Measurements from ENCODE around the gene NOS1AP.

DNA sequence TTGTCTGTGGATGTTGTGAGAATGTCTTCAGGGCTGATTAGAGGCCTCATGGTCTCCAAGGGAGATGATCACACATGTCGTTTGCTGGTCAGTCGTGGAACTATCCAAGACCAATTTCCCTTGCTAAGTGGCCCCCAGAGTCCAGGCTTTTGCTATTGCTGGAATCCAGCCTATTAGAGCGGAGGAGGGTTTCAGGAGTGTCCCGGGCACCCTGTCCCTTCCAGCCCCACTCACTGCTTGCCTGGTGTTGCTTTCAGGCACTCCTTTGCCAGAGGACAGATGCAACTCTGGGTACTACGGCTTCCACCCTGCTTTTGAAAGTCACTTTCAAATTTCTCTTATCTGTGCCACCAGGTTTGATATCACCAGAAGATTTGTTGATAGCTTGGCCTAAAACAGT lies 149.1 kb downstream of the NOS1AP start:
- TF ChIP-seq, protein P1, sequence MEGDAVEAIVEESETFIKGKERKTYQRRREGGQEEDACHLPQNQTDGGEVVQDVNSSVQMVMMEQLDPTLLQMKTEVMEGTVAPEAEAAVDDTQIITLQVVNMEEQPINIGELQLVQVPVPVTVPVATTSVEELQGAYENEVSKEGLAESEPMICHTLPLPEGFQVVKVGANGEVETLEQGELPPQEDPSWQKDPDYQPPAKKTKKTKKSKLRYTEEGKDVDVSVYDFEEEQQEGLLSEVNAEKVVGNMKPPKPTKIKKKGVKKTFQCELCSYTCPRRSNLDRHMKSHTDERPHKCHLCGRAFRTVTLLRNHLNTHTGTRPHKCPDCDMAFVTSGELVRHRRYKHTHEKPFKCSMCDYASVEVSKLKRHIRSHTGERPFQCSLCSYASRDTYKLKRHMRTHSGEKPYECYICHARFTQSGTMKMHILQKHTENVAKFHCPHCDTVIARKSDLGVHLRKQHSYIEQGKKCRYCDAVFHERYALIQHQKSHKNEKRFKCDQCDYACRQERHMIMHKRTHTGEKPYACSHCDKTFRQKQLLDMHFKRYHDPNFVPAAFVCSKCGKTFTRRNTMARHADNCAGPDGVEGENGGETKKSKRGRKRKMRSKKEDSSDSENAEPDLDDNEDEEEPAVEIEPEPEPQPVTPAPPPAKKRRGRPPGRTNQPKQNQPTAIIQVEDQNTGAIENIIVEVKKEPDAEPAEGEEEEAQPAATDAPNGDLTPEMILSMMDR (conservative IDR thresholded peaks at IDR 0.05; ENCODE audit: low read length): no peak
- no peak for TF ChIP-seq EZH2phosphoT487 (IDR thresholded peaks at IDR 0.05; ENCODE audit: borderline replicate concordance, low read depth, low read length)

All from OCI-LY7 (cell line).